AG04449 (cell line): ENCODE data around the gene KLHL17.
A peak's percentile ranks its signal among the peaks of the same experiment; 100 is the strongest.

Source experiments
- CTCF ChIA-PET: fragments of 350-600 bp; formaldehyde crosslinking; extraction: SDS; loops from one replicate; lab custom pipeline; 2021; ENCODE audit warnings: antibody characterized with exemption; lab: Yijun Ruan, JAX
- POLR2A ChIA-PET: fragments of 400-600, 350-600 bp; formaldehyde crosslinking; extraction: SDS; loops from one replicate; lab custom pipeline; 2020; ENCODE audit warnings: antibody characterized with exemption, inconsistent platforms; lab: Yijun Ruan, JAX
- DNase-seq: peaks from one replicate; pipeline ENCODE4 v3.0.0-alpha.2; 2010; ENCODE audit warnings: low read depth, low spot score
- H3K4me3 ChIP-seq: 2 replicates; pipeline ENCODE4 v1.5.1; 2011; ENCODE audit warnings: low read depth, mild to moderate bottlenecking, control low read depth, low read length
- CTCF ChIP-seq: IDR thresholded peaks from one replicate; pipeline ENCODE4 v1.5.1; 2011; ENCODE audit warnings: mild to moderate bottlenecking, moderate library complexity, low read length, control low read depth, inconsistent platforms; ENCODE audit not compliant: insufficient read depth; ENCODE audit errors: missing control alignments

Gene KLHL17

GRCh38 chr1:964691-965525, 4.5 kb downstream of the KLHL17 start:
- TF ChIP-seq CTCF, result no peak
- DNase-seq, result no peak
- H3K4me3 ChIP-seq, result no peak overlapping the region
- ChIA-PET CTCF (interaction anchor here (1.0 kb wide), 1 partner anchor 11 kb away, joined by 3 read pairs; no protein-coding TSS in a partner anchor), POLR2A (no interaction called here)

GRCh38 chr1:965526-966134, 5.2 kb downstream of the KLHL17 start:
- CTCF ChIA-PET, result interaction anchor here (1.0 to 1.2 kb wide), 2 partner anchors 10 to 98 kb away, joined by 3 to 4 read pairs; no protein-coding TSS in a partner anchor
- no peak for TF ChIP-seq CTCF
- H3K4me3 ChIP-seq, result no peak overlapping the region
- no peak for DNase-seq
- POLR2A ChIA-PET, result no interaction called here

GRCh38 chr1:966135-966703, 5.8 kb downstream of the KLHL17 start, which contains the start of gene PLEKHN1:
Gene PLEKHN1, plus strand, starts transcription at chr1:966482. Its CDS starts 50 bp downstream, at chr1:966532.
- ChIA-PET CTCF (interaction anchor here (0.6 to 2.2 kb wide), 6 partner anchors 10 to 98 kb away, joined by 3 to 13 read pairs (median 4); no protein-coding TSS in a partner anchor), POLR2A (interaction anchor here (0.8 to 2.3 kb wide), 4 partner anchors 10 to 58 kb away, joined by 3 to 8 read pairs (median 4); no protein-coding TSS in a partner anchor)
- TF ChIP-seq CTCF, result no peak
- H3K4me3 ChIP-seq, result peak within 1 kb of the TSS; percentile 72
- DNase-seq, result no peak

- H3K4me3 ChIP-seq, result peak overlapping the region; percentile 72
- ChIA-PET CTCF (interaction anchor here (0.6 to 2.2 kb wide), 9 partner anchors 9 to 97 kb away, joined by 3 to 13 read pairs (median 3); no protein-coding TSS in a partner anchor), POLR2A (interaction anchor here (0.7 to 2.3 kb wide), 5 partner anchors 9 to 58 kb away, joined by 3 to 8 read pairs (median 4); no protein-coding TSS in a partner anchor)
- no peak for DNase-seq
- TF ChIP-seq CTCF, result no peak
Observed at GRCh38 chr1:966704-967300, 6.4 kb downstream of the KLHL17 start.

- ChIA-PET POLR2A (interaction anchor here (0.7 to 2.3 kb wide), 3 partner anchors 8 to 26 kb away, joined by 3 to 8 read pairs (median 5); no protein-coding TSS in a partner anchor), CTCF (interaction anchor here (0.6 to 2.2 kb wide), 7 partner anchors 8 to 98 kb away, joined by 3 to 13 read pairs (median 3); no protein-coding TSS in a partner anchor)
- no peak for DNase-seq
- H3K4me3 ChIP-seq, result no peak overlapping the region
- no peak for TF ChIP-seq CTCF
Observed at GRCh38 chr1:967466-968343, 7.3 kb downstream of the KLHL17 start.
